GM12872 (cell line): ENCODE data around the gene IRF6.

ENCODE experiments used
- CTCF ChIP-seq: IDR thresholded peaks from 3 replicates; pipeline ENCODE4 v1.5.1; 2011; ENCODE audit warnings: low read depth, mild to moderate bottlenecking, low read length, moderate library complexity; ENCODE audit not compliant: insufficient read depth

Gene IRF6

GRCh38 chr1:209774592-209774991, 31.4 kb downstream of the IRF6 start:
- TF ChIP-seq CTCF = no peak

GRCh38 chr1:209772126-209772525, 33.8 kb downstream of the IRF6 start:
- no peak for TF ChIP-seq CTCF

- TF ChIP-seq CTCF = no peak
Observed at GRCh38 chr1:209770636-209771415, 35.1 kb downstream of the IRF6 start.

- TF ChIP-seq CTCF = 0 out of 3 replicates have a peak, but pooled peaks have one; percentile 5
Observed at GRCh38 chr1:209769971-209770370, 36.0 kb downstream of the IRF6 start.

- TF ChIP-seq CTCF = no peak
Observed at GRCh38 chr1:209769171-209769904, 36.6 kb downstream of the IRF6 start.

GRCh38 chr1:209768354-209768774, 37.6 kb downstream of the IRF6 start:
- TF ChIP-seq CTCF = no peak

GRCh38 chr1:209767706-209768105, 38.2 kb downstream of the IRF6 start:
- no peak for TF ChIP-seq CTCF
